T-helper 2 cell treated with Interferon-gamma antibody and Interleukin-4, amounts not matched to agents 100 ng/mL and 5 ng/mL, for 36 hours (primary cell): ENCODE results near the gene TARDBP. TPM values are rescaled to one million over a fixed set of nuclear protein-coding genes. Genes with fewer than 3 reads are reported as not detected.
"Not testable (repeated sequence)": the region's sequence is repeated elsewhere in the genome, so short reads cannot be mapped to it uniquely, and the experiment has no call there.

Experiments used
- intact Hi-C: fragments of 100-400 bp; cut with micrococcal nuclease; formaldehyde crosslinking; loops from one replicate; pipeline ENCODE4 v1.15.1; 2023
- total RNA-seq: library from RNA; stranded (reverse); gene quantifications from 2 replicates; pipeline ENCODE4 v1.2.3, GENCODE V29; 2022

Gene TARDBP
- total RNA-seq, 1 donor from 2014 or later, result 190 TPM

DNA sequence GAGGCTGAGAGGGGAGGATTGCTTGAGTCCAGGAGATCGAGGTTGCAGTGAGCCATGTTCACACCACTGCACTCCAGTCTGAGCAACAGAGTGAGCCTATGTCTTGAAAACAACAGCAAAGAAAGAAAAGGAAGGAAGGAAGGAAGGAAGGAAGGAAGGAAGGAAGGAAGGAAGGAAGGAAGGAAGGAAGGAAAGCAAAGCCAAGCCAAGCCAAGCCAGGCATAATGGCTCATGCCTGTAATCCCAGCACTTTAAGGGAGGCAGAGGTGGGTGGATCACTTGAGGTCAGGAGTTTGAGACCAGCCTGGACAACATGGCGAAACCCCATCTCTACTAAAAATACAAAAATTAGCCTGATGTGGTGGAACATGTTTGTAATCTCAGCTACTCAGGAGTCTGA is 20.4 kb upstream of the TARDBP start:
- intact Hi-C loops, result not testable (repeated sequence)

- intact Hi-C loops, result no loop called here
Measured at GRCh38 chr1:10992864-10993263, 19.6 kb upstream of the TARDBP start.

- intact Hi-C loops, result no loop called here
Measured at GRCh38 chr1:10996100-10996499, 16.4 kb upstream of the TARDBP start.

DNA sequence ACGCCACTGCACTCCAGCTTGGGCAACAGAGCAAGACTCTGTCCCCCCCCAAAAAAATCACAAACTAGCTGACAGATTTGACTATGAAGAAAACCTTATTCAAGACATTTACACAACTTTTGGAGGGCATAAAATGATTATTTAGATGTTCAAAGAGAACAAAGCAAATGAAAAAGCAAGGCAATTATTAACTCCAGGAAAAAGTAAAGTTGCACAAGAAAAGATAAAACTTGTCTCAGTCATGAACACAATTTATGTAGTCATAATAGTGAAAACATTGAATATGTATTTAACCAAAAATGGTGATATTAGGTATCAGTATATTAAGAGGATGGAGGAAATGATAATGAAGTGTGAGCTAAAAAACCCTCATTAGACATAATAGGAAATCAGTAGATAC is 11.9 kb upstream of the TARDBP start:
- intact Hi-C loops, result no loop called here

GRCh38 chr1:11013160-11013531 is 692 bp downstream of the TARDBP start:
- intact Hi-C loops, result loop anchor here (5.0 kb wide), 2 partner anchors 516 to 794 kb away; partner anchors contain the start of genes CLCN6 and MTHFR

- intact Hi-C loops, result not testable (repeated sequence)
Measured at GRCh38 chr1:11019358-11019757, 6.9 kb downstream of the TARDBP start.

DNA sequence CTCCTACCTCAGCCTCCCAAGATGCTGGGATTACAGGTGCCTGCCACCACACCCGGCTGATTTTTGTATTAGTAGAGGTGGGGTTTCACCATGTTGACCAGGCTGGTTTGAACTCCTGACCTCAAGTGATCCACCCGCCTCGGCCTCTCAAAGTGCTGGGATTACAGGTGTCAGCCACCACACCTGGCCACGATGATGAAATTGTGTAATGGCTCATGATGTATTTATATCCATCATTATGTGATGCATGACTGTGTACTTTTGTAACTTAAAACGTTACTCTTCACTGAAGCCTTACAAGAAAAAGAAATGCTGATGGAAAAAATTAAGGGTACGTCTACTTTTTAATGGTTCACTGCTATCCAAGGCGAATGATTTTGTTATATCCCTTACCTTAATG is 7.5 kb downstream of the TARDBP start:
- intact Hi-C loops, result no loop called here

- intact Hi-C loops, result no loop called here
Measured at GRCh38 chr1:11023201-11023600, 10.7 kb downstream of the TARDBP start.

DNA sequence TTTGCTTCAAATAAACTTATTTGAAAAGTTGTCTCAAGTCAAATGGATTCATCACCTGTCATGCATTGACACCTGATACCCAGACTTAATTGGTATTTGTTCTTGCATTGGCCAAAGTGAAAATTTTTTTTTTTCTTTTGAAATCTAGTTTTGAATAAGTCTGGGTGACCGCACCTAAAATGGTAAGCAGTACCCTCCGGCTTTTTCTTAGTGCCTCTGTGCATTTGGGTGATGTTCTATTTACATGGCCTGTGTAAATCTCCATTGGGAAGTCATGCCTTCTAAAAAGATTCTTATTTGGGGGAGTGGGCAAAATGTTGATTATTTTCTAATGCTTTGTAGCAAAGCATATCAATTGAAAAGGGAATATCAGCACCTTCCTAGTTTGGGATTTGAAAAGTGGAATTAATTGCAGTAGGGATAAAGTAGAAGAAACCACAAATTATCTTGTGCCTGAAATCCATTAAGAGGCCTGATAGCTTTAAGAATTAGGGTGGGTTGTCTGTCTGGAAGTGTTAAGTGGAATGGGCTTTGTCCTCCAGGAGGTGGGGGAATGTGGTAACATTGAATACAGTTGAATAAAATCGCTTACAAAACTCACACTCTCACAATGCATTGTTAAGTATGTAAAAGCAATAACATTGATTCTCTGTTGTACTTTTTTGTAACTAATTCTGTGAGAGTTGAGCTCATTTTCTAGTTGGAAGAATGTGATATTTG is 11.9 kb downstream of the TARDBP start:
- intact Hi-C loops, result no loop called here

- intact Hi-C loops, result no loop called here
Measured at GRCh38 chr1:11024874-11025203, 12.4 kb downstream of the TARDBP start.

- intact Hi-C loops, result no loop called here
Measured at GRCh38 chr1:11025618-11026017, 13.2 kb downstream of the TARDBP start.

GRCh38 chr1:11026052-11026451 is 13.6 kb downstream of the TARDBP start:
- intact Hi-C loops, result no loop called here

- intact Hi-C loops, result no loop called here
Measured at GRCh38 chr1:11026903-11027302, 14.4 kb downstream of the TARDBP start.

DNA sequence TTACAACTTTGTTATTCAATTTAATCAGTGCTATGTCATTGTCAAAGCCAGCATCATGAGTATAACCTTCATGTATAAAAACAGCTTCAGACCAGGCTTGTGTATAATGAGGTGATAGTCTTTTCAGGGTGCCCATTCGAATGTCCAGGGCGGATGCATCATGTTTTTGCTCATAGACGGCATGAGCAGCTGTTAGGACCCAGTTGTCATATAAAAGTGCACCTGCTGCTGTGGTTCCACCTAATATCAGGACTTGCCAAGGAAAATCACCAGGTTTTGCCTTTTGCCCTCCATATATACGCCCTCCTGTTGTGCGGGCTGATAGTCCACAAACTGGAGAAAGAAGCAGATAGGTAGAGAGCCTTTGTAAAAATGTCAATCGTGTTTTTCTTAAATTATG is 14.9 kb downstream of the TARDBP start:
- intact Hi-C loops, result no loop called here

DNA sequence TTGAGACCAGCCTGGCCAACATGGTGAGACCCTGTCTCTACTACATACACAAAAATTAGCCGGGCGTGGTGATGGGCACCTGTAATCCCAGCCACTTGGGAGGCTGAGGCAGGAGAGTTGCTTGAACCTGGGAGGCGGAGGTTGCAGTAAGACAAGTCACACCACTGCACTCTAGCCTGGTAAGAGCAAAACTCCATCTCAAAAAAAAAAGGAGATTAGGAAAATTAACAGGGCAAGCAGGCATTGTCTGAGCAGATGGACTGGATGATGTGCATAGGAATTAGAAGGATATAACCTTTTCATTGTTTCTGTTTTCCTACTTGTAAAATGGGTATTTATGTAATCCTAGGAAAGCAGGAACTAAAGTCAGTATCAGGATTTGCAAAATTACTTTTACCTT is 15.6 kb downstream of the TARDBP start:
- intact Hi-C loops, result no loop called here

DNA sequence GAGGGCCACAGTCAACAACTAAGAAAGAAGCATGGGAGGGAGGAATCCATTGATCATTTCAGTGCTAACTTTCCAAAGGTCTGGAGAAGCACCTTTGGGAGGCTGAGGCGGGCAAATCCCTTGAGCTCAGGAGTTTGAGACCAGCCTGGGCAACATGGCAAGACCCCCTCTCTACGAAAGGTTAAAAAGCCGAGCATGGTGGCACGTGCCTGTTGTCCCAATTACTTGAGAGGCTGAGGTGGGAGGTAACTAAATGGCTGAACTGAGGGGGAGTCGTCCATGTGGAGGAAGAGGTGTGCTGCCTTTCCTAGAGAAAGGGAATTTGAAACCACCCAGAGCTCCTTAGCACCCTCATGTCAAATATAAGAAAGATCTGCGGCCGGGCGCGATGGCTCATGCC is 18.4 kb downstream of the TARDBP start:
- intact Hi-C loops, result no loop called here

GRCh38 chr1:11031624-11032262 is 19.3 kb downstream of the TARDBP start:
- intact Hi-C loops, result no loop called here

DNA sequence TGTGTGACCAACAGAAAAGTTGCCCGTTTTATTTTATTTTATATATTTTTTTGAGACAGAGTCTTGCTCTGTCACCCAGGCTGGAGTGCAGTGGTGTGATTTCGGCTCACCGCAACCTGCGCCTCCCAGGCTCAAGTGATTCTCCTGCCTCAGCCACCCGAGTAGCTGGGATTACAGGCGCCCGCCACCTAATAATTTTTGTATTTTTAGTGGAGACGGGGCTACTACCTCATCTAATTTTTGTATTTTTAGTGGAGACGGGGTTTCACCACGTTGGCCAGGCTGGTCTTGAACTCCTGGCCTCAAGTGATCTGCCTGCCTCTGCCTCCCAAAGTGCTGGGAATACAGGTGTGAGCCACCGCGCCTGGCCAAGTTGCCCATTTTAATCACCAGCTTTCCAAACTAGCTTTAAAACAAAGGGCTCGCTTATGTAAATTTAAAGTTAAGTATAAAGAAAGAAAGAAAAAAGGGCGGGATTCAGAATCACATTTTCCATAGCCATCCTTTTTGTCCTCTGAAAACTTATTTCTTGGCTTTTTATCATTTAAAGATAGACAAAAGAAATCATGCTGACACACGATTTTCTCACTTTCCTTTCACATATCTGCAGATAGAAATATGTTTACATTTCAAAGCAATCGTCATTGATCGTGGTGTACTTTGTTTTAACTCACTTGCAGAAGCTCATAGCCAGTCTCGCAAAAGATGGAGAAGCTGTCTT is 24.7 kb downstream of the TARDBP start:
- intact Hi-C loops, result loop anchor here (1.0 kb wide), 3 partner anchors 23 to 605 kb away; partner anchors contain the start of gene SRM

GRCh38 chr1:11037740-11038182 is 25.3 kb downstream of the TARDBP start:
- intact Hi-C loops, result loop anchor here (1.0 kb wide), 4 partner anchors 23 to 608 kb away; partner anchors contain the start of gene SRM

DNA sequence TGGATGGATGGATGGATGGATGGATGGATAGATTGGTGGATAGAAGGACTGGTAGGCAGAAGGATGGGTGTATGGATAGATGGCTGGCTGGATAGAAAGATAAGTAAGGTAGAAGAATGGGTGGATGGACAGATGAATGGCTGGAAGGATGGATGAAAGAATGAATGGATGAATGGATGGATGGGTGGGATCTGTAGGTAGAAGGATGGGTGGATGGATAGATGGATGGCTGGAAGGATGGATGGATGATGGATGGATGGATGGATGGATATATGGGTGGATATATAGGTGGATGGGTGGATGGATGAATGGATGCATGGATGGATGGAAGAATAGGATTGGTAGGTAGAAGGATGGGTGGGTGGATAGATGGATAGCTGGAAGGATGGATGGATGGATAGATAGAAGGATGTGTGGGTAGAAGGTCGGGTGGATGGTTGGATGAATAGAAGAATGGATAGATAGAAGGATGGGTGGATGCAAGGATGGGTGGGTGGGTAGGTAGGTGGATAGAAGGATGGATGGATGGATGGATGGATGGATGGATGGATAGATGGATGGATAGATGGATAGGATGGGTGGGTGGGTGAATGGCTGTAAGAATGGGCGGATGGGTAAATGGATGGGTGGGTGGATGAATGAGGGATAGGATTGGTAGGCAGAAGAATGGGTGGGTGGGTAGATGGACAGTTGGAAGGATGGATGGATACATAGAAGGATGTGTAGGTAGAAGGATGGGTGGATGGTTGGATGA is 27.1 kb downstream of the TARDBP start:
- intact Hi-C loops, result no loop called here

GRCh38 chr1:11040105-11040429 is 27.6 kb downstream of the TARDBP start:
- intact Hi-C loops, result not testable (repeated sequence)

DNA sequence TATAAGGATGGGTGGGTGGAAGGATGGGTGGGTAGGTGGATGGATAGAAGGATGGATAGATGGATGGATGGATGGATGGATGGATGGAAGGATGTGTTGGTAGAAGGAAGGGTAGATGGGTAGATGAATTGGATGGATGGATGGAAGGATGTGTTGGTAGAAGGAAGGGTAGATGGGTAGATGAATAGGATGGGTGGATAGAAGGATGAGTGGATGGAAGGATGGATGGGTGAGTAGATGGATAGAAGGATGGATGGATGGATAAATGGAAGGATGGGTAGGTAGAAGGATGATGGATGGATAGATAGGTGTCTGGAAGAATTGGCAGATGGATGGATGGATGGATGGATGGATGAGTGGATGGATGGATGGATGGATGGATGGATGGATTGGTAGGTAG is 28.6 kb downstream of the TARDBP start:
- intact Hi-C loops, result no loop called here
